GM18498 (cell line): ENCODE results near the gene TMEM72.

Source experiments
- ATAC-seq: cut with Tn5 transposase; IDR thresholded peaks from one replicate; pipeline ENCODE4 v1.9.1; 2021; ENCODE audit warnings: mild to moderate bottlenecking, moderate library complexity; ENCODE audit not compliant: unreplicated experiment

The TMEM72 gene

GRCh38 chr10:44916429-44916828, 5.3 kb downstream of the TMEM72 start:
- ATAC-seq, result no peak

GRCh38 chr10:44917848-44918247, 6.7 kb downstream of the TMEM72 start:
- no peak for ATAC-seq

GRCh38 chr10:44920252-44920651, 9.1 kb downstream of the TMEM72 start:
- ATAC-seq, result no peak

- no peak for ATAC-seq
Measured at GRCh38 chr10:44921061-44921460, 9.9 kb downstream of the TMEM72 start.

- no peak for ATAC-seq
Measured at GRCh38 chr10:44921506-44921905, 10.4 kb downstream of the TMEM72 start.

- ATAC-seq, result no peak
Measured at GRCh38 chr10:44922021-44922420, 10.9 kb downstream of the TMEM72 start.

- no peak for ATAC-seq
Measured at GRCh38 chr10:44922796-44923545, 11.8 kb downstream of the TMEM72 start.

- ATAC-seq, result no peak
Measured at GRCh38 chr10:44923611-44924010, 12.5 kb downstream of the TMEM72 start.

- ATAC-seq, result no peak
Measured at GRCh38 chr10:44924261-44925040, 13.3 kb downstream of the TMEM72 start.

GRCh38 chr10:44925224-44925623, 14.1 kb downstream of the TMEM72 start:
- ATAC-seq, result no peak

- ATAC-seq, result no peak
Measured at GRCh38 chr10:44925811-44926750, 14.9 kb downstream of the TMEM72 start.

- ATAC-seq, result no peak
Measured at GRCh38 chr10:44926751-44927351, 15.7 kb downstream of the TMEM72 start.

GRCh38 chr10:44927352-44927751, 16.2 kb downstream of the TMEM72 start:
- ATAC-seq, result no peak

GRCh38 chr10:44928462-44928861, 17.3 kb downstream of the TMEM72 start:
- no peak for ATAC-seq

- ATAC-seq, result no peak
Measured at GRCh38 chr10:44929356-44930255, 18.5 kb downstream of the TMEM72 start.

GRCh38 chr10:44930904-44931620, 19.9 kb downstream of the TMEM72 start:
- no peak for ATAC-seq

- ATAC-seq, result no peak
Measured at GRCh38 chr10:44931621-44932516, 20.7 kb downstream of the TMEM72 start.
